HEK293 (cell line): ENCODE results near the gene SPATA31E1.

Source experiments
- ZNF133 ChIP-seq: fragments of 450-650 bp; formaldehyde crosslinking; IDR thresholded peaks from 2 replicates; pipeline ENCODE4 v1.5.1; 2016; ENCODE audit warnings: missing biosample characterization, missing genetic modification characterization
- TF ChIP-seq, protein P1 (sequence below): fragments of 450-650 bp; formaldehyde crosslinking; IDR thresholded peaks from 2 replicates; pipeline ENCODE4 v1.5.1; 2016; ENCODE audit warnings: missing biosample characterization, missing genetic modification characterization
- TF ChIP-seq, protein P2 (sequence below): fragments of 450-650 bp; formaldehyde crosslinking; optimal IDR thresholded peaks from 2 replicates; pipeline ENCODE3; 2016; ENCODE audit warnings: missing biosample characterization, mild to moderate bottlenecking, missing genetic modification characterization

DNA sequence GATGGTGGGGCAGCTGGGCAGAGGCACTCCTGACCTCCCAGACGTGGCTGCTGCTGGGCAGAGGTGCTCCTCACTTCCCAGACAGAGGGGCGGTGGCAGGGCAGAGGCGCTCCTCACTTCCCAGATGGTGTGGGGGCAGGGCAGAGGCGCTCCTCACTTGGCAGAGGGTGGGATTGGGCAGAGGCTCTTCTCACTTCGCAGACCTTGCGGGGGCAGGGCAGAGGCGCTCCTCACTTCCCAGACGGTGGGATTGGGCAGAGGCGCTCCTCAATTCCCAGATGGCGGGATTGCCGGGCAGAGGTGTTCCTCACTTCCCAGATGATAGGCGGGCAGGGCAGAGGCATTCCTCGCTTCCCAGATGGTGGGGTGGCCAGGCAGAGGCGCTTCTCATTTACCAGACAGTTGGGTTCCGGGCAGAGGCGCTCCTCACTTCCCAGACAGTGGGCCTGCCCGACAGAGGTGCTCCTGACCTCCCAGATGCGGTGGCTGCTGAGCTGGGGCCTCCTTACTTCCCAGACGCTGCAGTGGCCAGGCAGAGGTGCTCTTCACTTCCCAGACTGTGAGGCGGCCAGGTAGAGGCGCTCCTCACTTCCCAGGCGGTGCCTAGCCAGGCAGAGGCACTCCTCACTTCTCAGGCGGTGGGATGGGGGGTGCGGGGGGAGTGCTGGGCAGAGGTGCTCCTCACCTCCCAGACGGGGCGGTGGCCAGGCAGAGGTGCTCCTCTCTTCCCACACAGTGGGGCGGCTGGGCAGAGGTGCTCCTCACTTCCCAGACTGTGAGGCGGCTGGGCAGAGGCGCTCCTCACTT, 25.3 kb upstream of the SPATA31E1 start:
- TF ChIP-seq, protein P1, sequence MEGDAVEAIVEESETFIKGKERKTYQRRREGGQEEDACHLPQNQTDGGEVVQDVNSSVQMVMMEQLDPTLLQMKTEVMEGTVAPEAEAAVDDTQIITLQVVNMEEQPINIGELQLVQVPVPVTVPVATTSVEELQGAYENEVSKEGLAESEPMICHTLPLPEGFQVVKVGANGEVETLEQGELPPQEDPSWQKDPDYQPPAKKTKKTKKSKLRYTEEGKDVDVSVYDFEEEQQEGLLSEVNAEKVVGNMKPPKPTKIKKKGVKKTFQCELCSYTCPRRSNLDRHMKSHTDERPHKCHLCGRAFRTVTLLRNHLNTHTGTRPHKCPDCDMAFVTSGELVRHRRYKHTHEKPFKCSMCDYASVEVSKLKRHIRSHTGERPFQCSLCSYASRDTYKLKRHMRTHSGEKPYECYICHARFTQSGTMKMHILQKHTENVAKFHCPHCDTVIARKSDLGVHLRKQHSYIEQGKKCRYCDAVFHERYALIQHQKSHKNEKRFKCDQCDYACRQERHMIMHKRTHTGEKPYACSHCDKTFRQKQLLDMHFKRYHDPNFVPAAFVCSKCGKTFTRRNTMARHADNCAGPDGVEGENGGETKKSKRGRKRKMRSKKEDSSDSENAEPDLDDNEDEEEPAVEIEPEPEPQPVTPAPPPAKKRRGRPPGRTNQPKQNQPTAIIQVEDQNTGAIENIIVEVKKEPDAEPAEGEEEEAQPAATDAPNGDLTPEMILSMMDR (tag by site-specific recombination), result no peak
- TF ChIP-seq, protein P2, sequence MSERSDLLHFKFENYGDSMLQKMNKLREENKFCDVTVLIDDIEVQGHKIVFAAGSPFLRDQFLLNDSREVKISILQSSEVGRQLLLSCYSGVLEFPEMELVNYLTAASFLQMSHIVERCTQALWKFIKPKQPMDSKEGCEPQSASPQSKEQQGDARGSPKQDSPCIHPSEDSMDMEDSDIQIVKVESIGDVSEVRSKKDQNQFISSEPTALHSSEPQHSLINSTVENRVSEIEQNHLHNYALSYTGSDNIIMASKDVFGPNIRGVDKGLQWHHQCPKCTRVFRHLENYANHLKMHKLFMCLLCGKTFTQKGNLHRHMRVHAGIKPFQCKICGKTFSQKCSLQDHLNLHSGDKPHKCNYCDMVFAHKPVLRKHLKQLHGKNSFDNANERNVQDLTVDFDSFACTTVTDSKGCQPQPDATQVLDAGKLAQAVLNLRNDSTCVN, result no peak
- no peak for TF ChIP-seq ZNF133 (tag by site-specific recombination)
